A549 (cell line): ENCODE results near the gene GREB1.

Source experiments
- FOSB ChIP-seq: fragments of 250-450 bp; sonication (Bioruptor Pico); IDR thresholded peaks from 2 replicates; pipeline ENCODE4 v1.5.0; 2020; ENCODE audit warnings: mild to moderate bottlenecking, moderate library complexity
- HDAC2 ChIP-seq: fragments of 200-600 bp; sonication (generic); IDR thresholded peaks from 2 replicates; pipeline ENCODE4 v1.6.1; 2016
- MAFK ChIP-seq: fragments of 450-650 bp; IDR thresholded peaks from 2 replicates; pipeline ENCODE4 v1.6.1; 2014; ENCODE audit not compliant: partially characterized antibody
- PHF8 ChIP-seq: fragments of 200-600 bp; sonication (generic); IDR thresholded peaks from 2 replicates; pipeline ENCODE4 v1.6.1; 2016; ENCODE audit warnings: low read depth, mild to moderate bottlenecking, antibody characterized with exemption, moderate library complexity, borderline replicate concordance
- POLR2A ChIP-seq: IDR thresholded peaks from 2 replicates; pipeline ENCODE4 v1.6.1; 2012; ENCODE audit warnings: mild to moderate bottlenecking, low read length
- TF ChIP-seq, protein P1 (sequence below): fragments of >200 bp; sonication (Bioruptor Twin); formaldehyde crosslinking; IDR thresholded peaks from 3 replicates; pipeline ENCODE4 v1.5.1; 2016
- TF ChIP-seq, protein P2 (sequence below): fragments of 450-650 bp; IDR thresholded peaks from 2 replicates; pipeline ENCODE4 v1.6.1; 2014; ENCODE audit warnings: antibody characterized with exemption
- TF ChIP-seq, protein P3 (sequence below): fragments of 150-350 bp; IDR thresholded peaks from 2 replicates; pipeline ENCODE4 v1.6.1; 2014; ENCODE audit warnings: low read depth, mild to moderate bottlenecking, low read length
- TF ChIP-seq, protein P4 (sequence below): IDR thresholded peaks from 2 replicates; pipeline ENCODE4 v1.6.1; 2012; ENCODE audit warnings: low read depth, borderline replicate concordance

DNA sequence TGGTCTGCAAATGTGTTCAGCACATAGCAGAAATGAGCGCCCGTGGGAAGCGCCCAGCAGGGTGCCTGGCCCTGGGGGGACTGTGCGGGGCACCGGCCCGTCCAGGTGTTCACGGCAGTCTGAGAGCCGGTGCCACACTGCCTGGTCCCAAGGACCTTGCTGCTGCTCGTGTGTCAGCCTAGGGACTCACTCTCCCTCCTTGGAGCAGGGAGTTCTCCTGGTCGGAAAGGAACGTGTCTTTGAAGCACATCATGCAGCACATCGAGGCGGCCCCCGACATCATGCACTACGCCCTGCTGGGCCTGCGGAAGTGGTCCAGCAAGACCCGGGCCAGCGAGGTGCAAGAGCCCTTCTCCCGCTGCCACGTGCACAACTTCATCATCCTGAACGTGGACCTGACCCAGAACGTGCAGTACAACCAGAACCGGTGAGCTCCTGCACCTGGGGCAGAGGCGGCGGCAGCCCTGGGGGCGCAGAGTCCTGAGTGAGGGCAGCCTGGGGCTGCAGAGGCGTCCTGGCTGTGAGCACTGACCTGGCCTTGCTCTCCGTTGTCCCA lies 100.2 kb downstream of the GREB1 start:
- no peak for TF ChIP-seq MAFK
- TF ChIP-seq HDAC2: no peak
- TF ChIP-seq, protein P1, sequence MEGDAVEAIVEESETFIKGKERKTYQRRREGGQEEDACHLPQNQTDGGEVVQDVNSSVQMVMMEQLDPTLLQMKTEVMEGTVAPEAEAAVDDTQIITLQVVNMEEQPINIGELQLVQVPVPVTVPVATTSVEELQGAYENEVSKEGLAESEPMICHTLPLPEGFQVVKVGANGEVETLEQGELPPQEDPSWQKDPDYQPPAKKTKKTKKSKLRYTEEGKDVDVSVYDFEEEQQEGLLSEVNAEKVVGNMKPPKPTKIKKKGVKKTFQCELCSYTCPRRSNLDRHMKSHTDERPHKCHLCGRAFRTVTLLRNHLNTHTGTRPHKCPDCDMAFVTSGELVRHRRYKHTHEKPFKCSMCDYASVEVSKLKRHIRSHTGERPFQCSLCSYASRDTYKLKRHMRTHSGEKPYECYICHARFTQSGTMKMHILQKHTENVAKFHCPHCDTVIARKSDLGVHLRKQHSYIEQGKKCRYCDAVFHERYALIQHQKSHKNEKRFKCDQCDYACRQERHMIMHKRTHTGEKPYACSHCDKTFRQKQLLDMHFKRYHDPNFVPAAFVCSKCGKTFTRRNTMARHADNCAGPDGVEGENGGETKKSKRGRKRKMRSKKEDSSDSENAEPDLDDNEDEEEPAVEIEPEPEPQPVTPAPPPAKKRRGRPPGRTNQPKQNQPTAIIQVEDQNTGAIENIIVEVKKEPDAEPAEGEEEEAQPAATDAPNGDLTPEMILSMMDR: no peak
- TF ChIP-seq, protein P2, sequence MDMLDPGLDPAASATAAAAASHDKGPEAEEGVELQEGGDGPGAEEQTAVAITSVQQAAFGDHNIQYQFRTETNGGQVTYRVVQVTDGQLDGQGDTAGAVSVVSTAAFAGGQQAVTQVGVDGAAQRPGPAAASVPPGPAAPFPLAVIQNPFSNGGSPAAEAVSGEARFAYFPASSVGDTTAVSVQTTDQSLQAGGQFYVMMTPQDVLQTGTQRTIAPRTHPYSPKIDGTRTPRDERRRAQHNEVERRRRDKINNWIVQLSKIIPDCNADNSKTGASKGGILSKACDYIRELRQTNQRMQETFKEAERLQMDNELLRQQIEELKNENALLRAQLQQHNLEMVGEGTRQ: no peak
- TF ChIP-seq PHF8: no peak
- no peak for TF ChIP-seq FOSB (CRISPR knock-in tag)
- no peak for TF ChIP-seq POLR2A
- TF ChIP-seq, protein P3, sequence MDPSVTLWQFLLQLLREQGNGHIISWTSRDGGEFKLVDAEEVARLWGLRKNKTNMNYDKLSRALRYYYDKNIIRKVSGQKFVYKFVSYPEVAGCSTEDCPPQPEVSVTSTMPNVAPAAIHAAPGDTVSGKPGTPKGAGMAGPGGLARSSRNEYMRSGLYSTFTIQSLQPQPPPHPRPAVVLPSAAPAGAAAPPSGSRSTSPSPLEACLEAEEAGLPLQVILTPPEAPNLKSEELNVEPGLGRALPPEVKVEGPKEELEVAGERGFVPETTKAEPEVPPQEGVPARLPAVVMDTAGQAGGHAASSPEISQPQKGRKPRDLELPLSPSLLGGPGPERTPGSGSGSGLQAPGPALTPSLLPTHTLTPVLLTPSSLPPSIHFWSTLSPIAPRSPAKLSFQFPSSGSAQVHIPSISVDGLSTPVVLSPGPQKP: no peak
- TF ChIP-seq, protein P4, sequence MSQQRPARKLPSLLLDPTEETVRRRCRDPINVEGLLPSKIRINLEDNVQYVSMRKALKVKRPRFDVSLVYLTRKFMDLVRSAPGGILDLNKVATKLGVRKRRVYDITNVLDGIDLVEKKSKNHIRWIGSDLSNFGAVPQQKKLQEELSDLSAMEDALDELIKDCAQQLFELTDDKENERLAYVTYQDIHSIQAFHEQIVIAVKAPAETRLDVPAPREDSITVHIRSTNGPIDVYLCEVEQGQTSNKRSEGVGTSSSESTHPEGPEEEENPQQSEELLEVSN: no peak
